Non-pigmented ciliary epithelial cell (primary cell): ENCODE data around the gene FARP1.
"Not testable (repeated sequence)": the region's sequence is repeated elsewhere in the genome, so short reads cannot be mapped to it uniquely, and the experiment has no call there.

ENCODE experiments used
- DNase-seq: peaks from one replicate; pipeline ENCODE4 v3.0.0-alpha.2; 2010; ENCODE audit warnings: low read depth

The FARP1 gene

DNA sequence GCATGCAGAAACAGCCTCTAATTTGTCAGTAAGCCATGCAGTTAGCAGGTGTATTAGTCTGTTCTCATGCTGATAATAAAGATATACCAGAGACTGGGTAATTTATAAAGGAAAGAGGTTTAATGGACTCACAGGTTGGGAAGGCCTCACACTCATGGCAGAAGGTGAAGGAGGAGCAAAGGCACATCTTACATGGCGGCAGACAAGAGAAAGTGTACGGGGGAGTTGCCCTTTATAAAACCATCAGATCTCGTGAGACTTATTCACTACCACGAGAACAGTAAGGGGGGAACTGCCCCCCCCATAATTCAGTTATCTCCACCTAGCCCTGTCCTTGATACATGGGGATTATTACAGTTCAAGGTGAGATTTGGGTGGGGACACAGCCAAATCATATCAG lies 87.9 kb downstream of the FARP1 start:
- not testable (repeated sequence) for DNase-seq

DNA sequence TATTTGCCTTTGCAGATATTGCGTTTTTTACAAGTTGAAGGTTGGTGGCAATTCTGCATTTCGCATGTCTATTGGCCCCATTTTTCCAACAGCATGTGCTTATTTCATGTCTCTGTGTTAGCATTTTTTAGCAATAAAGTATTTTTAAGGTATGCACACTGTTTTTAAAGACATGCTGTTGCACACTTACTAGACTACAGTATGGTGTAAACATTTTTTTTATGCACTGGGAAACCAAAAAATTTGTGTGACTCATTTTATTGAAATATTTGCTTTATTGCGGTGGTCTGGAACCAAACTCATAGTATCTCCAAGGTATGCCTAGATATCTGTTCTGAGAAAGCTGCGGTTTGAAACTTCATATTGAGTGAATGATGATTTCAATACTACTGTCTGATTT lies 89.6 kb downstream of the FARP1 start:
- DNase-seq: no peak

DNA sequence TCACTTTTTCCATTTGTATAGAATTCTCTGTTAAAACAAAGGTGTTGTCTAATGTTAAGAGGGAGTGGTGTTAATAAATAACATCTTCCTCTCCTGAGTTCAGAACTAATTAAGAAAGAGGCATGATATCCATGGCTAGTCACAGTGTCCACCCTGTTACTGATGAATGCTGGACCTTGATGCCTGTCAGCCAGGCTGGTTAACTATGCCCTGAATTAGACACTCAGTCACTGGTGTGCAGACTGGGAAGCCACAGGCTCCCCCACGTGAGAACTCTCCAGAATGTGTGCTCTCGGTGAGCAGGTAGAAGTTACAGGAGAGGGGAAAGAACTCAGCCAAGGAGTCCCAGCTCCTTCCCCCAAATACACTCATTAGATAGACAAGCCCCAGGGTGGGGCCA lies 90.2 kb downstream of the FARP1 start:
- DNase-seq: no peak

DNA sequence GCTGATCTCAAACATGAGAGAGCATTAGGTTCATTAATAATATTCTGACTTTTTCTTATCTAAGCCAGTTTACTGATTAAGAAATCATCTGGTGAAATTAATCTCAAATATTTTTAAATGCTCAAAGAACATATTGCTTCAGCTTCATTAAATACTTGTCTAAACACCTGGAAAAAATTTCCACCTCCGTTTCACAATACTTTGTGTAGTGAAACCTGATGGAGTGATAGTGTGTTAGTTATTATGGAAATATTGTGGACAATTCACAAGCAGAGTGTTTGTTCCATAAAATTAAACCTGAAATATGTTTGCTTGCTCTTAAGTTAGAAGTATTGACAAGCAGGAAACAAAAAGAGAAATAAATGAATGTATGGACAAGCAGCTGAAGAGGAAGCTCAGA lies 91.5 kb downstream of the FARP1 start:
- DNase-seq: no peak

DNA sequence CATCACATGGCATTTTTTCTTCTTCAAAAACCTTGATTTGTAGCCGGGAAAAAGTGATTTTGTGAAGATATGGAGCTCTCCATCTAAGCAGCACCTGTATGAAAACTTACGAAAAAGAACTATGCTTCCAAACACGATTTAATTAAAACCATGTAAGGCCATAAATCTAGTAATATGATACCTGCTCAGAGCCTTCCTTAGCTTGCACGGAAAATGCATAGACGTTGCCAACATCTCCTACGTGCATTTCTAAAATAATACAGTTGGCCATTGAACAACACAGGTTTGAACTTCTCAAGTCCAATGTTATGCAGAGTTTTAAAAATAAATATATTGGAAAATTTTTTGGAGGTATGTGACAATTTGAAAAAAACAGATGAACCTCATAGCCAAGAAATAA lies 93.3 kb downstream of the FARP1 start:
- DNase-seq: no peak

DNA sequence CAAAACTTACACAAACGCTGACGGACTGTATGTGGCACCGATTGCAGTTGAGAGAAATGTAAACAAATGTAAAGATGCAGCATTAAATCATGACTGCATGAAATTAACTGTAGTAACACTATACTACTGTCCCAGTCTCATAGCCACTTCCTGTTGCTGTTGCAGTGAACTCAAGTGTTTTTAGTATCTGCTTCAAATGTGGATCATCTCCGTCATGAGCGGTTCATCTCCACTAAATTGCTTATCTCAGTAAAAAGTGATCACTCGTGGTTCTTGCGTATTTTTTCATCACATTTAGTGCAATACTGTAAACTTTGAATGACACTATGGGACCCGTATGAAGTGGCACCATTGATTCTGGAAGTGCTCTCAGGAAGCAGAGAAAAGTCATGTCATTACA lies 94.4 kb downstream of the FARP1 start:
- DNase-seq: no peak

DNA sequence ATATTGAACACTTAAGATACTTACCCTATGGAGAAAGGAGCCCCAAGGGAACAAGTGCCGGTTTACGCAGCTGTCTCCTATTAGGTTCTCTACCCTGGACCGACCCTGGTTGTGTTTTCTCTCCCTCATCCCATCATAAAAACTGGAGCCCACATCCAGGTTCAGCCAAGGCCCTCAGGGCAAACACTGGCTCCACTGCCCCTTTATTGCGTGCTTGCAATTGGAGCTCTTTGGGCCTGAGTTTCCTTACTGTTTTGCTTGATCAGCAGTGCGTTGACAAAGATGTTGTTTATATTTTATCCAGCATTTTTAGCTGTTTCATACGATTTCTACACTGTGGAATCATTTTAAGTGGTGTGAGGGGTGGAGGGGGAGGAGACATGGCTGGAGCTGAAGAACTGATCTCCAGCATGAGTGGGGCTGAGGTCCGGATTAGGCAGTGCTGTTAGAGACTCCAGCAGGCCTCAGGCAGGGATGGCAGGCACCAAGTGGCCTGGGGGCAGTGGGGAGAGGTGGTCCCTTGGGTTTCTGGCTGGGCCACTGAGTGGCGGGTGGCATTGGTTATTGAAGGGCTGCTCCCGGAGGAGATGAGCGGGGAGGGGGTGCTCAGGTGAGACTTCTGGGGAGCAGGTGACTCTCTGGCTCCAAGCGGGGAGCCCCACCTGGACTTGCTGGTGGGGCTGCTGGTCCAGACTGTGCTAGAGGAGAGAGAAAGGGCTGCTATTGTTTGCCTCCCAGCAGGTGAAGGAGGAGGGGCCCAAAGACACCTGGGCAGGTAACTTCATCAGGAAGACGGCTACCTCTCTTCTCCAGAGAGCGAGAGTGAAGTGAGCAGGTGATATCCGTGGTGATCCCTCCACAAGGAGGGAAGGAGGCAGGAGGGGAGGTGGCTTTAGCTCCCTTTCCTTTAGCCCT lies 96.5 kb downstream of the FARP1 start:
- no peak for DNase-seq

DNA sequence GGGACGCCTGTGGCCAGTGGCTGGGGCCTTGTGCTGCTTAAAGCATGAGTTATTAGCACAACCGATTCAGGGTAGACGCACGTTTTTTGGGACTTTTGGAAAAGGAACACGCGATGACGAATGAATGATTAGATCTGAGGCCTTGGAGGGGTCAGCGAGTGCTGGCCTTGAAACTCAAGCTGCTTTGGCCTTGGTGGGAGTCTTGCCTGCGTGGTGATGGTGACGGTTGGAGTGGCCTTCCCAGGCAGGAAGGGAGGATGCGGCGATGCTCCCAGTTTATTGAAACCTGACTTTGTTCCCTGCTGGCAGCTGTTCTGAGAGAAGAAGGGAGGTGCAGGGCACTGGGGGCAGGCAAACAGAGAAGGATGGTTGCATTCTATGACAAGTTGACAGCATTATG lies 97.2 kb downstream of the FARP1 start:
- no peak for DNase-seq

DNA sequence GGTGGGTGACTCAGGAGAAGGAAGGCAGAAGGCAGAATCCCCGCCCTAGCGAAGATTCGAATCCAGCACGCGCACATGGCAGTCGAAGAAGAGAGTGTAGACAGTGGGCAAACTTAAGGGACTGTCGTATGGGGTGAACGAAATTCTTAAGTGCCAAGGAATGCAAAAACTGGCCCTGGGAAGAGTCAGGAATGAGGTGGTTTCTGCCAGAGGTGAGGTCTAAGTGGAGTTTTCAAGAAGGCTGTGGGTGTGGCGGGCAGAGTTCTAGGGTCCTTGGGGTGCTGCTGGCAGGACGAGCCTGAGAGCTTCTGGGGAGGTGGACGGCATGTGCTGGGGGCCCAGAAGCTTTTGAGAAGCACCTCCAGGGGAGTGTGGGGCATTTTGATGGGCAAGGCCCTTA lies 98.1 kb downstream of the FARP1 start:
- DNase-seq: no peak

DNA sequence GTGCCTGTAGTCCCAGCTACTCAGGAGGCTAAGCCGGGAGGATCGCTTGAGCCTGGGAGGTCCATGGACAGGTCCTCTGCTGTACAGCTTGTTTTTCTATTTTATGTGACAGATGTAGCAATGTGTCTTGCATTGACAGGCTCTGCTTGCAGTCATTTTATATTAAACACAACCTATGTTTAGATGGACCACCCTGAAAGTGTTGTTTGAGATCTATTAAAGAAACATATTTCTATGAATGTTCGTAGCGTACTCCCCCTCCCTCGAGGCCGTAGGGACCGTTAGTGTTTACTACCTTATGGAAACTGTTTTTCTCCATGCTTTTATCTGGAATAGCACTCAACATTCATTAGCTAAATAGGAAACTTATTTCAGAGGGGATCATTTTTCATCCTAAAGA lies 99.1 kb downstream of the FARP1 start:
- DNase-seq: no peak

DNA sequence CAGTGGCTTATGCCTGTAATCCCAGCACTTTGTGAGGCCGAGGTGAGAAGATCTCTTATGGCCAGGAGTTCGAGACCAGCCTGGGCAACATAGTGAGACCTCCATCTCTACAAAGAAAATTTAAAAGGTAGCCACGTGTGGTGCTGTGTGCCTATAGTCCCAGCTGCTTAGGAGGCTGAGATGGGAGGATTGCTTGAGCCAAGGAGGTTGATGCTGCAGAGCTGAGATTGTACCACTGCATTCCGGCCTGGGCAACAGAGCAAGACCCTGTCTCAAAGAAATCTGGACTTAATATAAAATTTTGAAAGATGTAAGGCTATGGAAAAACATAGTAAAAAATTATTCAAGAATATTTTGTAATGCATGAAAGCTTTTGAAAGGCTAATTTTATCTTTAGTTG lies 99.5 kb downstream of the FARP1 start:
- DNase-seq: no peak

DNA sequence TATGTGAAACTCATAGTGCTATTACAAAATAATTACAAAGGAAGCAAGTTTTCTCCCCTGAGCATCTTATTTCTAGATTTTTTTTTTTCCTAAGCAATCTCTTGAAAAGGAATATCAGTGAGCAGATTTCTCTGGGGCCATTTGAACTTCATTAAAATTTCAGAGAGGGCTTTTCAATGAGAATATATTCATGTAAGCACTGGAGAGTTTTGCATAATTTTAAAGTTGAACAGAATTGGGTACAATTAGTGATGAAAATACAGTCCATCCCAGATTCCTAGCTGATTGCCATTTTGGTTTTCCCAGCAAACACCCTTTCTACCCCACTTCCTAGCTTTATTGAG lies 101.0 kb downstream of the FARP1 start:
- no peak for DNase-seq

DNA sequence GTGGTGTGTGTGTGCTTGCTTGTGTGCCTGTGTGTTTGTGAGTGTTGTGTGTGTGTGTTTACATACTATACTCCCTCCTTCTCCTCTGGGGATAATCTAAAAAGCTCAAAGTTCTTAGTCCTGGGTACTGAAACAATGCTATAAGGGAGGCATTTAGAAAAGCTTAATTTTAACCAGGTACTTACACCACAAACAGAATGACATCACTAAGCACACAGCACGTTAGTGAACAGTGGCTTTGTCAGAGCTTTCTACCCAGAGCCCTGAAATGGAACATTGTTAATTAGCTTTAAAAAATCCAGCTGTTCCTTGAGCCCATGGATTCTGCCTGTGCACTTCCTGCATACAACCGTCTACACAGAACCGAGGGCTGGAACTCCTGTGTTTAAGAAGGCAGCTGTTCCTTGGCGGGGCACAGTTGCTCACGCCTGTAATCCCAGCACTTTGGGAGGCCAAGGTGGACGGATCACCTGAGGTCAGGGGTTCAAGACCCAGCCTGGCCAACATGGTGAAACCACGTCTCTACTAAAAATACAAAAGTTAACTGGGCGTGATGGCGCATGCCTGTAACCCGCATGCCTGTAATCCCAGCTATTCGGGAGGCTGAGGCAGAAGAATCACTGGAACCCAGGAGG lies 103.8 kb downstream of the FARP1 start:
- DNase-seq: no peak

DNA sequence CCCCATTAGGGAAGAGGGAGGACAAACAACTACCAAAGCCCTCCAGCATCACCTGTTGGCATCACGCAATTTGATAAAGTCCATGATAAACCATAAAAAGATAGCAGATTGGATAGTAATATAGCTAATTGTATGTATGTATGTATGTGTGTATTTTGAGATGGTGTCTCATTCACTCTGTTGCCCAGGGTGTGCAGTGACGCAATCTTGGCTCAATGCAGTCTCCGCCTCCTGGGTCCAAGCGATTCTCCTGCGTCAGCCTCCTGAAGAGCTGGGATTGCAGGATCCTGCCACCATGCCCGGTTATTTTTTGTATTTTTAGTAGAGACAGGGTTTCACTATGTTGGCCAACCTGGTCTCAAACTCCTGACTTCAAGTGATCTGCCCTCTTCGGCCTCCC lies 108.8 kb downstream of the FARP1 start:
- no peak for DNase-seq

DNA sequence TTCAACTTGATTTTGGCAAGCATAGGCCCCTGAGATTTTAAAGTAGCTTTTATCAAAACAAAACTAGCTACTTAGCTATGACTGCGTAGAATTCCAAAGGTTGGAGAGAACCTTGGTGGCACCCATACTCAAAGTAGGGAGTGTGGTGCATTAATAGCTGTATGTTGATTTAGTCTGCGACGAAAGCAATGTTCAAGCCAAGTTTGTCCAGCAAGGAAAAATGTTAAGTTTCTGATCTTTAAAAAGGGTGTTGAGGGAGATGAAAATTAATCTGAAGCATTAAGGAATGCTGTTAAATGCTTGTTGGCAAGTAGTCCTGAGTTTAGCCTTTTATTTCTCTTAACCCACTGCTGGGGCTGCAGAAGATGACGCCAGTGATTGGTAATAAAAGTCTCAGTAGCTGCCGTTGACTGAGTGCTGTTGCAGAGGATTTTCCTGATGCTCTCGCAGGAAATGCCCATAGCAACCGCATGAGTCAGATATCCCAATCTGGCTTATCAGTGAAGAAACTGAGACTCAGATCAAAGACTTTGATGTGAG lies 110.1 kb downstream of the FARP1 start:
- DNase-seq: peak; percentile 48

DNA sequence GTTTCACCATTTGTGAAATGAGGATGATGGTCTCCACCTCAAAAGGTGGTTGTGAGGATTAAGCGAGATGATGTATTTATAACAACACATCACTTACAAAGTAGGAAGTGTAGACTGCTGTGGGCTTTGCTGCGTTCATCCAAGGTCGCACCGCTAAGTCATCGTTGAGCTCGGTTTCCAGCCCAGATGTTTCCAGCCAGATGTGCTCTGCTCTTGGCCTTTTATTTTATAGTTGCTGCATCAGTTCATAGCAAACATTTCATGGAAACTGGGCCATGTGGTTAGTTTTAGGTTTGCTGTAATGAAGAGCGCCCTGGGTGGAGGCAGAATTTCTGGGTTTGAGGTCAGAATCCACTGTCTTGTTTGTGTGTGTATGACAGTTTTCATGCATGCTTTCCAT lies 110.6 kb downstream of the FARP1 start:
- no peak for DNase-seq

DNA sequence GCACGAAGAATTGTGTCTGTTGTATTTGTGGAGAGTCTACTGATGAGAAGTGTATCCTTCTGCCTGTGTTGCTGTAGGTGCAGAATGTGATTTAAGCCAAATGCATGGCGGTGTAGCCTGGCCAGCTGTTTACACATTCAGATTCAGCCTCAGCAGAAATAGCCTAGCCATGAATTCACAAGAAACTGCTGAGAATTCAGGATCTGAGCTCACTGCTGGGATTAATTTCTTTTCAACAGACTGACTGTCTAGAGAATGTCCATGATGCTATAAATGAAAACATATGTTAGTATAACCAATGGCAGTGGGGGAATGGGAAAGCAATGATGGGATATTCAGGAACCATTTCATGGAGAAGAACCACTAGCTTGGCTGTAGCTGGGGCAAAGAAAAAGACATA lies 111.6 kb downstream of the FARP1 start:
- no peak for DNase-seq

DNA sequence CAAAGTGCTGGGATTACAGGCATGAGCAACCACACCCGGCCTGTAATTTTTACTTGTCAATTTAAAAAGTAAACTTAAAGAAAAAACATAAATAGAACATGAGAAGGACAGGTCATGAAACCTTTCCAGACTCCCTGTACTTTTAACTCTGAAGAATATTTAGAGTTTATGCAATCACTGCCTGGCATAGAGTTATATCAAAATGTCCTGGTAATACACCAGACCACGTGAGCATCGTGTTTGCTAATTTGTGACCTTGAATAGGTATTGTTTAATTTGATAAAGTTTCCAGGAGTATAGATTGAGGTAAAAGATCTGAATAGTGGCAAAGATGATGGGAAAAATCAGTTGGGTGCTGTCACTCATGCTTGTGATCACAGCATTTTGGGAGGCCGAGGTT lies 115.3 kb downstream of the FARP1 start:
- no peak for DNase-seq

DNA sequence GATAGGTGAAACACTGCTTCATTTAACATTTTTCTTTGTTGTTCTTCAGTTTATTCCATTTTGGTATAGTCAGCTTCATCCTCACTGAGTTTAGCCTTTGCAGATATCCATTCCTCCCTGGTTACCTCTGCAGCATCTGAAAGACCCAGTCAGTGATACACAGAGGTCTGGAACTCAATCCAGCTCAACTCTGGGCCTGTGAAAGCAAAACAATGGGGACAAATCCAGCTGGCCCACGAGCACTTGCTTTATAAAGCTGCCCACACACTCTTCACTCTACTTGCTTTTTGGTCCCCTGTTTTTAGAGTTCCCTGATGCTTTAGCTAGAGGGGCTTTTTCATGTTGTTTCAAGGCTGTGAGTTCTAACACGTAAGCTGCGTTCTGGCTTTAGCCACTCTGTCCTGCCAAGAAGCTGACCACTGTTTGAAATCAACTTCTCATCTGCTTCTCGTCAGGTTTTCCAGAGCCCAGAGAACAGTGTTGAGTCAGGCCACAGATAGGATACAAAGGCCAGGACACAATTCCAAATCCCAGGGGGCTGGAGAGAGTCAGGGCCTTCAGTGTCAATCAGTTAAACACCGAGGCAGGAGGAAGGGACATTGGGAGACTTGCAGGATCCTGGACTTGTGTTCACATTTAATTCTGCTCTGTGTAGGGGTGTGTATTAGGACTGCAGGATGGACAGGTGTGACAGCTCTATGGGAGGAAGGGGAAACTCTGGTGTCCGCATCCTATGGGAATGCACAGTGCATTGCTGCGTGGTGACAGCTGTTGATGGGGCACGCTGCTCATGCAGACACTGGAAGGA lies 117.7 kb downstream of the FARP1 start:
- DNase-seq: no peak

DNA sequence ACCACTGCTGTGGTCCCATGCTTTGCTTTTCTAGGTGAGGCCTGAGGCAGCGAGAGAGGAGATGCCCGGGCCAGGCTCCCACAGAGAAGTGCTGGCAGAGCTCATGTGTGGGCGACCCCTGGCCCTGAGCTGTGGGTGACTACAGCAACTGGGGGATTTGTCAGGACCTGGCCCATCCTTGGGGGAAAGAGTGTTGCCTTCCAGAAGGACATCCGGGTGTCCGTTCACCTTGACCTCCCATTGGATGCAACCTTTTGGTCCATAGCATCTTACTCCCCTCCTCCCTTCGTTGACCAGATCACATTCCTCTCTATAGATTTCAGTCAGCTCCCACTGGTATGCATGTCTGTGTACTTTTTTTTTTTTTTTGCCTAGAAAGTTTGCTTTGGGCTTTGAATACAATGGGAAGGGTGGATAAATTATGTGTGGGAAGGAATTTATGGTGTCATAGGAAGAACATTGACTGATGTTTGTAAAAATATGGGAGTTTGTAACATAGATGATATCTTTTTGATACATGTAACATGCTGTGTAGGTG lies 118.3 kb downstream of the FARP1 start:
- DNase-seq: no peak

DNA sequence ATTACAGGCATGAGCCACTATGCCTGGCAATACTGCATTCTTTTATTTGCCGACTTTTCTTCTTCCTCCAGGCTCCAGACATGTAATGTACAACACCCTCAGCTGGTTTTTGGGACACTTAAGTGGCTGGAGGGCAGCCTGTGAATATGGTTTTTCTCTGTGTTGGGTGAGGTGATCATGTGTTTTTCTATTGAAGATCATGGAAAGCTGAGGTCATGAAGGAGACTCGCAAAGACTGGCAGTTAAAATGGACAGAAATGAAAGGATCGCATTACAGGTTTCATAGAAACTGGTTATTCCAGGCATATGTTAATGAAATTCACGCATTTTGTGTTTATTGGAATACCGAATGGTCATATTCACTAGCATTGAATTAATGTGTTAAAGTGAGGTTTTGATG lies 119.4 kb downstream of the FARP1 start:
- DNase-seq: no peak

DNA sequence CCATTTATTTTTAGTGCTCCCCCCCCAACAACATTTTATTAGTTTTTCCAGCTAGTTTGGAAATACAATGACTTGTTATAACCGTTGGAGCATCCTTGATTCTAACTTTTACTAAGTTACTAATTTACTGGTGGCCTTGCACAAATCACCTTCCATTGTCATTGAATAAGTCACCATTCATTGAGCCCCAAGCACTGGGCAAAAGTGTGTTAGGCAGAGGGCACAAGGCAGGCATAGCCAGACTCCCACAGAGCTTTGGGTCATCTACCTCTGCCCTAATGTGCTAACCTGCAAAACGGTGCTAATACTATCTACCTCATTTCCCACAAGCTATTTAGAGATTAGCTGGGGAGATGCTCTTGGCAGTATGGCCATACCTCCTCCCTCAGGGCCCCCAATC lies 120.9 kb downstream of the FARP1 start:
- DNase-seq: no peak

DNA sequence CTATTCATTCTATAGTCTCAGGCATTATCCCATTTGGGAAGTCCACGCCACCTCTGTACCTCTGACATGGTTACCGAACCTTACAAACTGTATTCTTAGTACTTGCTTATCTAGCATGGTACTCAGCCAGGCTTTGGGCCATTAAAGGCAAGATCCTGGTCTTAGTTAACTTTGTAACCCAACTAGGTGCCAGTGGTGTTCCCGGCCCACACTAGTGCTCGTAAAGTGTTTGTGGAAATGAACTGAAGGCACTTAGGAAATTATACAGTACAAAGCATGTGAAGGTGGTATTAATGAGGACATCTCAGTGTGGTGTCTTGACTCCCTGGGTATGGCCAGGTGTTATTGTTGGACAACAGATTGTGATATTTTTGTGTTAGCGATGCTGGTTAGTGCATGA lies 122.0 kb downstream of the FARP1 start:
- no peak for DNase-seq
